ENCODE results near the gene PELI1. TPM values are rescaled to one million over a fixed set of nuclear protein-coding genes. Genes with fewer than 3 reads are reported as not detected.

Gene PELI1
- total RNA-seq, 1 experiment from 2014 or later: 61.0 TPM

DNA sequence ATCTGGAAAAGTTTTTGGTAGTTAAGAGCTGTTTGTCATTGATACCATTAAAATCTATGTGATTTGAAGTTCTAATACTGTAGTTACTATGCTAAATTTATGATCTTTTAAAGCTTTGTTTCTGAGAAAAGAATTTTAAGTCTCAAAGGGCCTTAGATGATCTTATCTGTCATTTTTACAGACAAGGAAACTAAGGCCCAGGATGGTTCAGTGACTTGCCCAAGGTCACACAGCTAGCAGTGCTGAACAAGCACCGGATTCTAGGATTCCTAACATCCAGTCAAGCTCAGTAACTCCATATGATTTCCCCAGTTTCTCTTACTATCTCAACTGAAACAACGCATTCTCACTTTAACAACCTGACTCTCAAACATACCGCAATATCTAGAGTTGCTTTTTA is 37.7 kb downstream of the PELI1 start:
- H2BK5ac ChIP-seq (ENCODE audit: insufficient read length, low read length): no peak overlapping the region
- no peak for DNase-seq
- H3K4me2 ChIP-seq (ENCODE audit: insufficient read depth, insufficient read length, low read length): no peak overlapping the region
- no peak overlapping the region for H2BK20ac ChIP-seq (ENCODE audit: low read depth, low read length, poor library complexity, severe bottlenecking)
- no peak overlapping the region for H2BK12ac ChIP-seq (ENCODE audit: insufficient read length, low read depth, low read length)
- H3K56ac ChIP-seq (ENCODE audit: insufficient read length, low read depth, low read length): no peak overlapping the region
- no peak overlapping the region for H3K27ac ChIP-seq (ENCODE audit: insufficient read length, low read depth, low read length)
- WGBS (ENCODE audit: extremely low coverage, insufficient read length, low lambda C conversion rate): no CpG with 5 or more reads among the region's 3 CpGs
- Mint-ChIP-seq H3K27ac (no peak overlapping the region), H3K4me1 (peaks cover 0 to 5% of the 10 kb centered on the region in 2 experiments; a peak in 1 of 4 replicates), H3K27me3 (ENCODE audit: low read depth) (no peaks in the 10 kb centered on the region), H3K4me3 (no peak overlapping the region), H3K36me3 (ENCODE audit: insufficient read depth in 1 of 3, low read depth in 3 of 3) (peaks cover 17 to 45% (median 32%) of the 10 kb centered on the region in 3 experiments), H3K9me3 (no peaks in the 10 kb centered on the region)
- TF ChIP-seq, protein P1, sequence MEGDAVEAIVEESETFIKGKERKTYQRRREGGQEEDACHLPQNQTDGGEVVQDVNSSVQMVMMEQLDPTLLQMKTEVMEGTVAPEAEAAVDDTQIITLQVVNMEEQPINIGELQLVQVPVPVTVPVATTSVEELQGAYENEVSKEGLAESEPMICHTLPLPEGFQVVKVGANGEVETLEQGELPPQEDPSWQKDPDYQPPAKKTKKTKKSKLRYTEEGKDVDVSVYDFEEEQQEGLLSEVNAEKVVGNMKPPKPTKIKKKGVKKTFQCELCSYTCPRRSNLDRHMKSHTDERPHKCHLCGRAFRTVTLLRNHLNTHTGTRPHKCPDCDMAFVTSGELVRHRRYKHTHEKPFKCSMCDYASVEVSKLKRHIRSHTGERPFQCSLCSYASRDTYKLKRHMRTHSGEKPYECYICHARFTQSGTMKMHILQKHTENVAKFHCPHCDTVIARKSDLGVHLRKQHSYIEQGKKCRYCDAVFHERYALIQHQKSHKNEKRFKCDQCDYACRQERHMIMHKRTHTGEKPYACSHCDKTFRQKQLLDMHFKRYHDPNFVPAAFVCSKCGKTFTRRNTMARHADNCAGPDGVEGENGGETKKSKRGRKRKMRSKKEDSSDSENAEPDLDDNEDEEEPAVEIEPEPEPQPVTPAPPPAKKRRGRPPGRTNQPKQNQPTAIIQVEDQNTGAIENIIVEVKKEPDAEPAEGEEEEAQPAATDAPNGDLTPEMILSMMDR (conservative IDR thresholded peaks at IDR 0.05): no peak
- no peak overlapping the region for H4K5ac ChIP-seq (ENCODE audit: insufficient read length, low read depth, low read length)
- H3K79me1 ChIP-seq (ENCODE audit: insufficient read depth, low read depth, low read length, poor library complexity, severe bottlenecking): peaks cover 8% of the 10 kb centered on the region
- no peak overlapping the region for H3K4ac ChIP-seq (ENCODE audit: low read depth, low read length)
- H3K23ac ChIP-seq (ENCODE audit: insufficient read length, low read depth, low read length): no peak overlapping the region
- no peak overlapping the region for H3K18ac ChIP-seq (ENCODE audit: insufficient read length, low read depth, low read length)
- no peak overlapping the region for H3T11ph ChIP-seq (ENCODE audit: low read length)
- H2BK120ac ChIP-seq (ENCODE audit: low read depth, low read length, poor library complexity, severe bottlenecking): no peak overlapping the region
- no peak overlapping the region for H4K8ac ChIP-seq (replicated peaks; ENCODE audit: insufficient read length, low read depth, low read length)
- H3K9ac ChIP-seq (ENCODE audit: extremely low read depth, insufficient read length, low read length): no peak overlapping the region
- no peak overlapping the region for H2BK15ac ChIP-seq (ENCODE audit: low read depth, low read length)
- H3K14ac ChIP-seq (ENCODE audit: insufficient read depth, low read length): no peak overlapping the region
- H3K79me2 ChIP-seq (ENCODE audit: insufficient read depth, low read length): peaks cover 6% of the 10 kb centered on the region; the same call in 1 of the 2 replicates
- H3K23me2 ChIP-seq (ENCODE audit: insufficient read length, low read depth, low read length, poor library complexity, severe bottlenecking): no peaks in the 10 kb centered on the region
- H3K27me3 ChIP-seq (ENCODE audit: insufficient read depth, low read length): no peaks in the 10 kb centered on the region
- no peaks in the 10 kb centered on the region for H3K4me1 ChIP-seq (ENCODE audit: insufficient read depth, low read length)
- H4K20me1 ChIP-seq (ENCODE audit: control insufficient read depth, insufficient read depth, insufficient read length): no peaks in the 10 kb centered on the region
- no peak overlapping the region for H2AK5ac ChIP-seq (ENCODE audit: insufficient read length, low read length)
- no peaks in the 10 kb centered on the region for H3K9me3 ChIP-seq (ENCODE audit: control insufficient read depth, low read depth, low read length)
- H2AFZ ChIP-seq (ENCODE audit: low read length): no peak overlapping the region
- H4K91ac ChIP-seq (ENCODE audit: insufficient read length, low read depth, low read length): no peak overlapping the region

All from H9 (cell line).